Brain pericyte (primary cell): ENCODE measurements around the gene IRS4.
A peak's percentile ranks its signal among the peaks of the same experiment; 100 is the strongest.

Source experiments
- DNase-seq: peaks from one replicate; pipeline ENCODE4 v3.0.0-alpha.2; 2012; ENCODE audit warnings: low read depth, low spot score

Gene IRS4

GRCh38 chrX:108736509-108737479 lies at the start of gene IRS4:
Gene IRS4, minus strand, starts transcription at chrX:108736563.
- DNase-seq: no peak

DNA sequence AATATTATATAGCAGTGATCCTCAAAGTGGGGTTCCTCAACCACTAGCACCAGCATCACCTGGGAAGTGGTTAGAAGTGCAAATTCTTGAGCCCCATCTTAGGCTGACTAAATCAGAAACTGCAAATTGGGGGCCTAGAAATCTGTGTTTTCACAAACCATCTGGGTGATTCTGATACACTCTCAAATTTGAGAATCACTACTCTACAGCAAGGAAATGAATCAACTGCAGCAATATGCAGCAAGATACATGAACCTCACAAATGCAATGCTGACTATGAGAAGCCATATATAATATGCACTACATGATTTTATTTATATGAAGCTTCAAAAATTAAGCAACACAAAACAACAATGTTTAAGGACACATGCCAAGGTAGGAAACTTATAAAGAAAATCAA lies 36.2 kb upstream of the IRS4 start:
- DNase-seq: no peak

- no peak for DNase-seq
Measured at GRCh38 chrX:108763559-108763958, 27.2 kb upstream of the IRS4 start.

DNA sequence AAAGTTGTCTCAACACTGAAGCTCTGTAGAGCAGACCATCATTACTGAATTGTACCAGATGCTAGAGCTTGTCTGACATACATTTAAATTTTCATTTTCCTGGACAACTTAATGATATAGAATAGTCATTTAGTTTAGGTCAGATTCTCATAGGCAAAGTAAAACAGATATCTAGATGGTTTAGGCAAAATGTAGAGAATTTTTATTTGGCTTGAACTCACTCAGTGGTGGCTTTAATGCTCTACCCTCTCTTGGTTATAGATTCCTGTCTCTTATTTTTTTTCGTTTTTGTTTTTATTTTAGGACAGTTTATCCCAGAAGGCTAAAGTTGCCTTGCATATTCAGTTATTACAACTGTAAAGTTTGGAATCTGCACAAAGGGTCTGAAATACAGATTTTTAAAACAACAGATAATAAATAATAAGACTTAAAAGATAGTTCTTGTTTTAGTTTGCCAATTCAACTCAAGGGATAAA lies 4.0 kb upstream of the IRS4 start:
- DNase-seq: no peak

DNA sequence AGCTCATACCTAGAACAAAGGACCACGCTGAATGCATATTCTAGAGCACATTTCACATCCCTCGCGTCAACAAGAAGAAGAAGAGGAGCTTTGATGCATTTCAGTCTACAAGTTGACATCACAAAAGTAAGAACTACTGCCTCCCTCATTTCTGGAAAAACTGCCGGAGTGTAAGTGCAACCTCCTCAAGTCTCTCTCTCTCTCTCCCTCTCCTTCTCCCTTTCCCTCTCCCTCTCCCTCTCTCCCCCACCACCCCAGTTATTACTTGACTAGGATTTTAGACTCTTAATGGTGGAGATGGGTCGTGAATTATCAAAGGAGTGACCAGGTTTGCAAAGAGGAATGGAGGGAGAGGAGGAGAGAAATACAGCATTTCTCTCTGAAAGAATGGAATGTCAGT lies 1.4 kb upstream of the IRS4 start:
- no peak for DNase-seq

- peak; percentile 5 for DNase-seq
Measured at GRCh38 chrX:108735679-108736508, 469 bp downstream of the IRS4 start.

GRCh38 chrX:108735091-108735678 lies 1.2 kb downstream of the IRS4 start:
- DNase-seq: no peak

GRCh38 chrX:108734426-108734825 lies 1.9 kb downstream of the IRS4 start:
- DNase-seq: no peak

DNA sequence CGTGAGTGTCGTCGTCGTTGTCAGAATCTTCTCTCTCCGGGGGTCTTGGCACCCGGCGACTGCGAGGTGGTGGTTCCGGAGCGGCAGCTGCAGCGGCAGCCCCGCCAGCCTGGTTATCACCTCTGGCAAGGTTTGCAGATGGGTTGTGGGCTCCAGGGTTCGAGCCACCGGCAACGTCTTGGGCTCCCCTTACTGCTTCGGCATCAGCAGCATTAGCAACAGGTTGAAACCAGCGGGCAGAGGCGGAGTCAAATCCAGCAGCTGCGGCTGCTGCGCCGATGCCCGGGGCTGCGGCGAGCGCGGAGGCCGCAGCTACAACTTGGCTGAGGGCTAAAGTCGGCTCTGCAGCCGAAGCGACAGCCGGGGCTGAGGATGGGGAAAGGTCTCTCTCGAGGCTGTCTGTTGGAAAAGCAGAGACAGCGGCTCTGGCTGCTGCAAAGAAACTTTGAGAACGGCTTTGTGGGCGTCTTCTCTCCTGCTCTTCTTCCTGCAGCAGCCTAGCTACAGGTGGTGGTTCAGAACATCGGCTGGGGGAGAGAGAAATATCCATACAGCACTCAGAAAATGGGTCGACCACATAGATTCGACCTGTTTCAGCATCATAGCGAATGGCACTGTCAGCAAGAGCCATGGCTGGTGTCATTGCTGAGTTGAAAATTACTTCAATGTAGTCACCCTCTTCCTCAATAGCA lies 3.6 kb downstream of the IRS4 start:
- DNase-seq: no peak

- DNase-seq: no peak
Measured at GRCh38 chrX:108731153-108731552, 5.2 kb downstream of the IRS4 start.

GRCh38 chrX:108726748-108727147 lies 9.6 kb downstream of the IRS4 start:
- DNase-seq: no peak

- DNase-seq: no peak
Measured at GRCh38 chrX:108722561-108722960, 13.8 kb downstream of the IRS4 start.

DNA sequence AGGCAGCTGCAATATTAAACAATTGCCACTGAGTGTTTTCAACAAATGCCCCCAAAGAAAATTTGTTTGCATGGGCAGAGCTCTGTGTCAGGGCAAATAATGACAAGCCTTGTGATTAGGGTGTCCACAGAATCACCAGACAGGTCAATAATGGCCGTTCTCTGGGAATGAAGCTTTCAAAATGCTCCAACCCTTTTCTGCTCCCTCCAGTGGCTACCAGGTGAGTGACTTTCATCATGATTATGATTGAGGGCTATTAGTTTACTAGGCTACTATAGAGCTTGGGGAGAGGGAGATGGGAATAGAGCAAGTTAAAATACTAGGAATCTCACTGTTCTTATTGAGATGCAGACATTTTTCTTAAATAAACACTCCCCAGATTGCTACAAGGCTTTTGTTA lies 23.5 kb downstream of the IRS4 start:
- no peak for DNase-seq

GRCh38 chrX:108704839-108705238 lies 31.5 kb downstream of the IRS4 start:
- no peak for DNase-seq

GRCh38 chrX:108702530-108702929 lies 33.8 kb downstream of the IRS4 start:
- no peak for DNase-seq

DNA sequence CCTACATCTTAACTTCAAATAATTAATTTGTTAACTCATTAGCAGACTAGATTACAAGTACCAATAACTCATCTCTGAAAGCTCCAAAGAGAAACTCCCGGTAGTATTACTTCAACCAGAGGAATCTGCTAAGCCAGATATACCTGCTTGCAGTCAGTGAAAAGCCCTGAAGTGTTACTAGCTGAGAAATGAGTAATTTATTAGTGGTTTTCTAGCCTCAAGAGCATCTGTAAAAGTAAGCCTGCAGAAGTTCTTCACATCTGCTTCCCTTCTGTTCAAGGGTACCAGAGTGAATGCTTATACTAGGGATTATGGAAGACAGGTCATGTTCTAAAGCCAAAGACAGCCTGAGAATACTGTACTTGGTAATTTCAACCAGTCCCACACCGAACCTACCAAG lies 34.7 kb downstream of the IRS4 start:
- DNase-seq: no peak

- no peak for DNase-seq
Measured at GRCh38 chrX:108699368-108699767, 37.0 kb downstream of the IRS4 start.

- no peak for DNase-seq
Measured at GRCh38 chrX:108696690-108697089, 39.7 kb downstream of the IRS4 start.
